Measurements from ENCODE around the gene SEC24B.

The SEC24B gene

GRCh38 chr4:109469915-109470314 is 36.3 kb downstream of the SEC24B start:
- no peak for TF ChIP-seq ZNF274 (IDR thresholded peaks at IDR 0.05; ENCODE audit: low read depth, low read length)
- TF ChIP-seq YY1 (IDR thresholded peaks at IDR 0.05; ENCODE audit: insufficient read depth, insufficient read length) = no peak
- TF ChIP-seq SUZ12 (IDR thresholded peaks at IDR 0.05; ENCODE audit: extremely low read depth, insufficient read depth, insufficient read length) = no peak
- no peak for DNase-seq (ENCODE audit: low read depth, low spot score)
- H3K9ac ChIP-seq (ENCODE audit: insufficient read length, low read depth) = no peak overlapping the region

GRCh38 chr4:109472343-109472761 is 38.7 kb downstream of the SEC24B start:
- no peak for DNase-seq (ENCODE audit: low read depth, low spot score)
- no peak overlapping the region for H3K4me3 ChIP-seq (ENCODE audit: insufficient read length, low read depth)
- H3K9me3 ChIP-seq (ENCODE audit: insufficient read depth, low read length) = no peaks in the 10 kb centered on the region
- no peaks in the 10 kb centered on the region for H3K27me3 ChIP-seq (ENCODE audit: insufficient read depth, insufficient read length)
- H3K9ac ChIP-seq (ENCODE audit: insufficient read length, low read depth) = no peak overlapping the region
- no peak for TF ChIP-seq ZNF274 (IDR thresholded peaks at IDR 0.05; ENCODE audit: low read depth, low read length)
- TF ChIP-seq SUZ12 (IDR thresholded peaks at IDR 0.05; ENCODE audit: extremely low read depth, insufficient read depth, insufficient read length) = no peak
- no peak for TF ChIP-seq YY1 (IDR thresholded peaks at IDR 0.05; ENCODE audit: insufficient read depth, insufficient read length)
- H3K36me3 ChIP-seq (ENCODE audit: insufficient read depth, insufficient read length, low read length) = peaks cover 20% of the 10 kb centered on the region
- no peaks in the 10 kb centered on the region for H3K4me1 ChIP-seq (ENCODE audit: insufficient read depth, insufficient read length)

More at GRCh38 chr4:109469915-109470314, 36.3 kb downstream of the SEC24B start:
- Histone ChIP-seq H3K36me3 (ENCODE audit: insufficient read depth, insufficient read length, low read length) (peaks cover 27% of the 10 kb centered on the region), H3K4me3 (ENCODE audit: insufficient read length, low read depth) (no peak overlapping the region), H3K27me3 (ENCODE audit: insufficient read depth, insufficient read length) (no peaks in the 10 kb centered on the region), H3K4me1 (ENCODE audit: insufficient read depth, insufficient read length) (no peaks in the 10 kb centered on the region), H3K9me3 (ENCODE audit: insufficient read depth, low read length) (no peaks in the 10 kb centered on the region)

GRCh38 chr4:109473824-109474223 is 40.2 kb downstream of the SEC24B start:
- Histone ChIP-seq H3K4me1 (ENCODE audit: insufficient read depth, insufficient read length) (no peaks in the 10 kb centered on the region), H3K4me3 (ENCODE audit: insufficient read length, low read depth) (no peak overlapping the region), H3K9ac (ENCODE audit: insufficient read length, low read depth) (no peak overlapping the region), H3K36me3 (ENCODE audit: insufficient read depth, insufficient read length, low read length) (peaks cover 17% of the 10 kb centered on the region), H3K9me3 (ENCODE audit: insufficient read depth, low read length) (no peaks in the 10 kb centered on the region), H3K27me3 (ENCODE audit: insufficient read depth, insufficient read length) (no peaks in the 10 kb centered on the region)
- DNase-seq (ENCODE audit: low read depth, low spot score) = no peak
- TF ChIP-seq SUZ12 (IDR thresholded peaks at IDR 0.05; ENCODE audit: extremely low read depth, insufficient read depth, insufficient read length) (no peak), ZNF274 (IDR thresholded peaks at IDR 0.05; ENCODE audit: low read depth, low read length) (no peak), YY1 (IDR thresholded peaks at IDR 0.05; ENCODE audit: insufficient read depth, insufficient read length) (no peak)

GRCh38 chr4:109486007-109486406 is 52.4 kb downstream of the SEC24B start:
- TF ChIP-seq SUZ12 (IDR thresholded peaks at IDR 0.05; ENCODE audit: extremely low read depth, insufficient read depth, insufficient read length) = no peak
- no peak for TF ChIP-seq ZNF274 (IDR thresholded peaks at IDR 0.05; ENCODE audit: low read depth, low read length)
- no peak for TF ChIP-seq YY1 (IDR thresholded peaks at IDR 0.05; ENCODE audit: insufficient read depth, insufficient read length)
- no peak for DNase-seq (ENCODE audit: low read depth, low spot score)
- Histone ChIP-seq H3K4me3 (ENCODE audit: insufficient read length, low read depth) (no peak overlapping the region), H3K9ac (ENCODE audit: insufficient read length, low read depth) (no peak overlapping the region), H3K36me3 (ENCODE audit: insufficient read depth, insufficient read length, low read length) (peaks cover 12% of the 10 kb centered on the region), H3K4me1 (ENCODE audit: insufficient read depth, insufficient read length) (no peaks in the 10 kb centered on the region), H3K9me3 (ENCODE audit: insufficient read depth, low read length) (no peaks in the 10 kb centered on the region), H3K27me3 (ENCODE audit: insufficient read depth, insufficient read length) (no peaks in the 10 kb centered on the region)

GRCh38 chr4:109494563-109494962 is 60.9 kb downstream of the SEC24B start:
- peaks cover 45% of the 10 kb centered on the region for H3K36me3 ChIP-seq (ENCODE audit: insufficient read depth, insufficient read length, low read length)
- H3K4me1 ChIP-seq (ENCODE audit: insufficient read depth, insufficient read length) = no peaks in the 10 kb centered on the region
- H3K9ac ChIP-seq (ENCODE audit: insufficient read length, low read depth) = no peak overlapping the region
- DNase-seq (ENCODE audit: low read depth, low spot score) = no peak
- TF ChIP-seq ZNF274 (IDR thresholded peaks at IDR 0.05; ENCODE audit: low read depth, low read length) (no peak), YY1 (IDR thresholded peaks at IDR 0.05; ENCODE audit: insufficient read depth, insufficient read length) (no peak), SUZ12 (IDR thresholded peaks at IDR 0.05; ENCODE audit: extremely low read depth, insufficient read depth, insufficient read length) (no peak)
- no peak overlapping the region for H3K4me3 ChIP-seq (ENCODE audit: insufficient read length, low read depth)
- no peaks in the 10 kb centered on the region for H3K27me3 ChIP-seq (ENCODE audit: insufficient read depth, insufficient read length)
- H3K9me3 ChIP-seq (ENCODE audit: insufficient read depth, low read length) = no peaks in the 10 kb centered on the region

- Histone ChIP-seq H3K9me3 (ENCODE audit: insufficient read depth, low read length) (no peaks in the 10 kb centered on the region), H3K36me3 (ENCODE audit: insufficient read depth, insufficient read length, low read length) (peaks cover 51% of the 10 kb centered on the region), H3K9ac (ENCODE audit: insufficient read length, low read depth) (no peak overlapping the region), H3K4me1 (ENCODE audit: insufficient read depth, insufficient read length) (no peaks in the 10 kb centered on the region), H3K27me3 (ENCODE audit: insufficient read depth, insufficient read length) (no peaks in the 10 kb centered on the region), H3K4me3 (ENCODE audit: insufficient read length, low read depth) (no peak overlapping the region)
- no peak for DNase-seq (ENCODE audit: low read depth, low spot score)
- no peak for TF ChIP-seq YY1 (IDR thresholded peaks at IDR 0.05; ENCODE audit: insufficient read depth, insufficient read length)
Observed at GRCh38 chr4:109495514-109495913, 61.9 kb downstream of the SEC24B start.

- Histone ChIP-seq H3K9me3 (ENCODE audit: insufficient read depth, low read length) (no peaks in the 10 kb centered on the region), H3K36me3 (ENCODE audit: insufficient read depth, insufficient read length, low read length) (peaks cover 52% of the 10 kb centered on the region), H3K27me3 (ENCODE audit: insufficient read depth, insufficient read length) (no peaks in the 10 kb centered on the region), H3K4me3 (ENCODE audit: insufficient read length, low read depth) (no peak overlapping the region), H3K4me1 (ENCODE audit: insufficient read depth, insufficient read length) (no peaks in the 10 kb centered on the region), H3K9ac (ENCODE audit: insufficient read length, low read depth) (no peak overlapping the region)
- no peak for DNase-seq (ENCODE audit: low read depth, low spot score)
- TF ChIP-seq SUZ12 (IDR thresholded peaks at IDR 0.05; ENCODE audit: extremely low read depth, insufficient read depth, insufficient read length) (no peak), ZNF274 (IDR thresholded peaks at IDR 0.05; ENCODE audit: low read depth, low read length) (no peak), YY1 (IDR thresholded peaks at IDR 0.05; ENCODE audit: insufficient read depth, insufficient read length) (no peak)
Observed at GRCh38 chr4:109496875-109497274, 63.3 kb downstream of the SEC24B start.

GRCh38 chr4:109497511-109497910 is 63.9 kb downstream of the SEC24B start:
- Histone ChIP-seq H3K27me3 (ENCODE audit: insufficient read depth, insufficient read length) (no peaks in the 10 kb centered on the region), H3K4me1 (ENCODE audit: insufficient read depth, insufficient read length) (no peaks in the 10 kb centered on the region), H3K4me3 (ENCODE audit: insufficient read length, low read depth) (no peak overlapping the region), H3K9ac (ENCODE audit: insufficient read length, low read depth) (no peak overlapping the region), H3K36me3 (ENCODE audit: insufficient read depth, insufficient read length, low read length) (peaks cover 52% of the 10 kb centered on the region), H3K9me3 (ENCODE audit: insufficient read depth, low read length) (no peaks in the 10 kb centered on the region)
- DNase-seq (ENCODE audit: low read depth, low spot score) = no peak
- TF ChIP-seq ZNF274 (IDR thresholded peaks at IDR 0.05; ENCODE audit: low read depth, low read length) (no peak), YY1 (IDR thresholded peaks at IDR 0.05; ENCODE audit: insufficient read depth, insufficient read length) (no peak), SUZ12 (IDR thresholded peaks at IDR 0.05; ENCODE audit: extremely low read depth, insufficient read depth, insufficient read length) (no peak)
